ENCODE results near the gene RBBP8NL.

Gene RBBP8NL

GRCh38 chr20:62419759-62420158, 7.6 kb downstream of the RBBP8NL start:
- DNase-seq, result no peak

GRCh38 chr20:62418709-62419487, 8.4 kb downstream of the RBBP8NL start:
- DNase-seq, result no peak

DNA sequence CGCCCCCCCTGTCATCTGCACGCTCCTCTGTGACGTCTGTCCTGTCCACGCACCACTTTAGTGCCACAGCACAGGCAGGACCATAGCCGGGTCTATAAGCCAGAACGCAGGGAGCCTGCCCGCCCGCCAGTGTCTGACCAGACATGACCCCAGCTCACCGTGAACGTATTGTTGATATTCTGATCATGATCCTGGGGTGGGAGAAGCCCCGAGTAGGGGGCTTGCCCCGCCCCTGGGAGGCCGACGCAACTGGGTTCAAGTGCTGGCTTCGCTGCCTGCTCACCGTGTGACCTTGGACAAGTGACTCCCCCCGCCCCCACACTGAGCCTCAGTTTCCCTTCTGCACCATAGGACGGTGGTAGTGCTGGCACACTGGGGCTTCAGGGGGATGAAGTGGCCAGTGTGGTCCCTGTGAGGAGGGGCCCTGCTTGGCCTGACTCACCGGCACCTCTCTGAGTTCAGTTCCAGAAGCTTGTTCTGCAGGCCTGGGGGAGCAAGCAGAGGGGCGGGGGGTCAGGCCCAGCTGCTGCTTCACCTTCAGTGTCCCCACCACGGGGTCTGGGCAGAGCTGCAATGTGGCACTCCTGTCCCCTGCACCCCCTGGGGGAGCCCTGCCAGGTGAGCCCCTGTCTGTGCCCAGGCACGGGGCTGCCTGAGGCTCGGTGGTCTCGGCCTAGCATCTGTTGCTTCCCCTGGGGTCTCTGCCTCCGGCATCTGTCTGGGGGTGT, 9.2 kb downstream of the RBBP8NL start:
- DNase-seq, result no peak

DNA sequence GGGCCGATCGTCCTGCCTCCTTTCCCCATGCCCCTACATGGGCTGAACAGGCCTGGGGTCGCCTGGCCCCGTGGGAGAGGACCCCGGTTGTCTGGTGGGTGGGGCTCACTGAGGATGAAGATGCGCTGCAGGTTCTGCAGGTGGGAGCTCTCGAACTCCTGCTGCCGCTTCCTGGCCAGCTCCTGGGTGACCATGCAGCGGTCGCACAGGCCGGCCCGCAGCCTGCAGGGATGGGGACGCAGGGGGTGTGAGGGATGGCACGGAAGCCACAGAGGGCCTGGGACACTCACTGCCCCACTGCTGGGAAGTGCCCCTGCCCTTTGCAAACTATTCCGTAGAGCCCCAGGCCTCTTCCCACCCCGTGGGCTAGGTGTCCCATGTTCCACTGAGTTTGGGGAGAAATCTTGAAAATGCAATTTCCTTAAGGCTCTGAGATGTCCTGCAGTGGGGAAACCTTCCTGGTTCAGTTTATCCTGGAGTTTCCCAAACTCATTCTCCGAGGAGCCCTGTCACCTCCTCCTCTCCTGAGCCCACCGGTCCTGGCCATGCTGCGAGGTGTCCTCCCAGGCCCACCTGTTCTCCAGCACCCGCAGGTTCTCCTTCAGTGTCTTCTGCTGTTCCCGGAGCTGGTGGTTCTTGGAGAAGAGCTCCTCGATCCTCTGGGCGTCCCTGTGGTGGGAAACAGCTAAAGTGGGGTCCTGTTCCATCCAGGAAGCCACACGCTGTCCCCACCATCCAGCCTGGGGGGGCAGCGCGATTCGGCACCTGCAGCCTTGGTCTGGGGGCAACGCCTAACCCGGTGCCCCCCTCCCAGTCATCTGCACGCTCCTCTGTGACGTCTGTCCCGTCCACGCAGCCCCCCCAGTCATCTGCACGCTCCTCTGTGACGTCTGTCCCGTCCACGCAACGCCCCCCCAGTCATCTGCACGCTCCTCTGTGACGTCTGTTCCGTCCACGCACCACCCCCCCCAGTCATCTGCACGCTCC, 10.4 kb downstream of the RBBP8NL start:
- no peak for DNase-seq

GRCh38 chr20:62415354-62416111, 11.8 kb downstream of the RBBP8NL start:
- no peak for DNase-seq

DNA sequence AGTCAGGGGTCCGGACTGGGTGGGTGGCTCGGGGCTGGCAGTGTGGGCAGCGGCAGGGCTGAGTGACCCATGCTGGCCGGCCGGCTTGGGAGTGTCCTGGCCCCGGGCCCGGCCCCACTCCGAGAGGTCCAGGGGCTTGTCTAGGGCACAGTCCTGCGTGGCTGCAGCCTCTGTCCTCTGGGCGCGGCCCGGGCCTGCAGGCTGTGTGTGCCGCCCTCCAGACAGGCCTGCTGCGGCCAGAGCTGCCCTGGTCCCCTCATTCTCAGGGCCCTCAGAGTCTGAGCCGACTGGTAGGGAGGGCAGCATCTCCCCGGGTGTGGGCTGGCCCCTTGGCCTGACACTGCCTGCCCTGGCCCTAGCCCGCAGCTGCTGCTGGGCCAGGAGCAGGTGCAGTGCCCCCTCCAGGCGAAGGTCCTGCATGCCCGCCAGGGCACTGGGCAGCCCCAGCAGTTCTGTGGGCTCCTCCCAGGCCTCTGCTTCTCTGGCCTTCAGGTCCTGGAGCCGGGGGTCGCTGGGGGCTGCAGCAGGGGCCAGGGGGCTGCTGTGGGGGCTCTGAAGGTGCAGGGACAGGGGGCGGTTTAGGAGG, 13.3 kb downstream of the RBBP8NL start:
- DNase-seq, result no peak

GRCh38 chr20:62413025-62413570, 14.2 kb downstream of the RBBP8NL start:
- no peak for DNase-seq

- DNase-seq, result no peak
Observed at GRCh38 chr20:62412194-62413024, 14.9 kb downstream of the RBBP8NL start.

DNA sequence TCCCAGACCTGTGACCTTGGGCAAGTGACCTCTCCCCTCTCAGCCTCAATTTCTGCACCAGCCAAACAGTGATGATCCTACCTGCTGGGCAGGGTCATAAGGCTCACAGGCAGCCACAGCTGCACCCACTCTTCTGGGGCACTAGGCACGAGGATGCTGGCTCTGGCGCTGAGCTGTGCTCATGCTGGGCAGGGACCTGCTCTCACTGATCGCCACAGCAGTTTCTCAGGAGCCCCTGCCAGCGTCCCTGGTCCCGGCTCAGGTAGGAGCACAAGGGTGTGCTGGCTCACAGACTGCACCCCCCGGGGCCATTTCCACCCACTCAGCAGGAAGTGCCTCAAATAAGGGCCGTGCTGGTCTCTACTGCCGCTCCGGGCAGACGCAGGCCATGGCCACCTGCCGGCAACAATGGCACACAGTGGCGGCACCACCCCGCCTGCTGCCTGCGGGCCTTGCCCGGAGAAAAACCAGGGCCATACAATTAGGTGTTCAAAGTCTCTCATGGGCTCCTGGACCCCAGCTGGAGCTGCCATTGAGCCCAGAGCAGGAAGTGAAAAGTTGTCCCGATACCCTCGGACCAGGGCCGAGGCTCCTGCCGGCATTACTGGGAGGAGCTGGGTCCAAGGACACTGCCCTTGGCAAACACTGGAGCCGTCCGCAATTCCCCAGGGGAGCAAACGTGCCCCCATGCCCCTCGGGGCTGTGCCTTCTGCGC, 15.7 kb downstream of the RBBP8NL start:
- no peak for DNase-seq

DNA sequence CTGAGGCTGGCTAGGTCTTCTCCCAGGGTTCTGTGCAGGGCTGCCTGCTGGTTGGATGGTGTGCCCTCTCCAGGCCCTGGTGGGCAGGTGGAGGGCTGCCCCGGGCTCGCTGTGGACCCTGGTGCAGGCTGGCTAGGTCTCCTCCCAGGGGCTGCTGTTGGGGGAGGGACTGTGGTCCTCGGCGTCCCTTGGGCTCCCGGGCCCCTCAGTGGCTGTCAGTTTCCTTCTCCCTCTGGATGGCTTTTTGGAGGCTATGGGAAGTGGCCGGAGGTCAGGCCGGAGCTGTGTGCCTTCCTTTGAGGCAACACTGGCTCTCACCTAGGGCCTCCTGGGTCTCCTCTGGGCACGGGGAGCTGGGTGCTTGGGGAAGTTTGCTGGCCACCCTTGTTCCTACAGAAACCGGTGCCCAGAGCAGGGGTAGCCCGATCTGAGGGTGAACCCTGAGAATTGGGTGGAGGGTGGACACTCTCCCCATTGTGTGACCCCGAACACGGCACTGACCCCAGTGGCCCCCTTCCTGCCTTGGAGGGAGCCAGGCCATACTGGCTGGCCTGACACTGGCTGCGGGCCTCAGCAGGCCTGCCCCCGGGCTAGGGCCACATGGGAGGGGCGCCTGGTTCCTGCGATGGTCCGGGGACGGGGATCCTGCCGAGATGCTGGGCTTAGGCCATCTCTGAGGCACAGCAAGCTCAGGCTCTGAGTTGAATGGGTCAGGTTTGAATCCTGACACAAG, 16.4 kb downstream of the RBBP8NL start:
- no peak for DNase-seq

DNA sequence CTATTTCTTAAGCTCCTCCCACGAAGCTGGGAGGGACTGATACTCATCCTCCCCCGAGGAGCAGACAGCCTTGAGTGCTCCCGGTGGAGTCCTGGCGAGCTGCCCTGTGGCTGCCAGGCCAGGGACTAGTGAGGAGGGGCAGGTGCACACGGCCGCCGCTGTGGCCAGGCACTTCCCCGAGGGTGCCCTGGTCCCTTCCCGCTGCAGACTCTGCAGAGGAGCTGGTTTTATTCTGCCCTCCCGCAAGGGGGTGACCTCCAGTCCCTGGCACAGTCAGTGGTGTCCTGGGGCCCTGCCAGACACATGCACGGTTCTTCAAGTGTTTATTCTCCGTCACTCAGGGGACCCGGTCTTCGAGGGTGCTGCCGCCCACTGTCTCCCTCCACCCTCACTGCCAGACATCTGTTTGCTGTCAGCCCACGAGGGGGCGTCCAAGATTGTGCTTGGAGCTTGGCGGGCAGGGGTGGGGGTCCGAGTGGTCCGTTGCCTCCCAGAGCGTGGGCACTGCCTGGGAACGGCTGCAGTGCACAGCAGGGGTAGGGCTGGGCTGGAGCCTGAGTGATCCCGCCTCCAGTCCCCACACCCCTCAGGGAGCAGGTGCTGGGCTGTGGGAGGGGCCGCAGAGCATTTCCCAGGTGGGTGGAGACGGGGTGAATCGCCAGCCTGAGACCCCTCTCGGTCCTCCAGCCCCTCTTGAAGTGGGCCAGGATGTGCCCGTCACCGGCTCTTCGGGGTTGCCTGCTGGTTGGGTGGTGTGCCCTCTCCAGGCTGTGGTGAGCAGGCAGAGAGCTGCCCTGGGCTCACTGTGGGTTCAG, 17.2 kb downstream of the RBBP8NL start:
- DNase-seq, result peak; percentile 17 to 18

- DNase-seq, result no peak
Observed at GRCh38 chr20:62409086-62409853, 18.1 kb downstream of the RBBP8NL start.

DNA sequence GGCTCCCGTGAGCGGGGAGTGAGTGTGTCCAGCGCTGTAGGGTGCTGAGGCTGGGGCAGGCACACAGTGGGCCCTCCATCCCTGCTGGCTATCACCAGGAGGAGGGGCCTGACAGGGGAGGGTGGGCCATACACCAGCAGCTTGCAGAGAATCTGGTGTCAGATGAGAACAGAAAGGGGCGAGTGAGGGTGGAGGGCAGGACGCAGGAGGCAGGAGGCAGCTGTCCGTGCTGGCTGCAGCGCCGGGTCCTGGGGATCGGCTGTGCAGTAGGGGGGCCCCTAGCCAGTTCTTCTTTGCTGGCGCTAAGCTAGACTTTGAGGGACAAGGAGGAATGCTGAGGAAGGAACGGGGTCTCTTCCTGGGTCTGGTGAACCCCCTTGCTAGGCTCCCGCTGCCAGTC, 18.7 kb downstream of the RBBP8NL start:
- no peak for DNase-seq

DNA sequence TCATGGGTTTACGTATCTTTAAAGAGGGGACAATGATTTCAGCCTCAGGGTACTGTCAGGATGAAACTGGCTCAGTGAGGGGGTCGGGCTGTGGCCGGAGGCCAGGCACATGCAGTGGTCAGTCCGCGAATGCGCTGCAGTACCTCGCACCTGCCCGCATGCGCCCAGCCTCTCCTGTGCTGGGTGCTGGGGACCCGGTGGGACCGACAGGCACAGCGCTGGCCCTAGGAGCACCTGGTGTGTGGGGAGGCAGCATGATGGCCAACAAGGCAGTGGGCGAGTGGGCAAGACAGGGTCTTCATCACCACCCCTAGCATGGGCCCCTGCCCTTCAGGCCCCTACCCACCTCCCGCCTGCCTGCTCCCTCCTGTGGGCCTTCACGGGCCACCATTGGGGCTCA, 19.3 kb downstream of the RBBP8NL start:
- no peak for DNase-seq

DNA sequence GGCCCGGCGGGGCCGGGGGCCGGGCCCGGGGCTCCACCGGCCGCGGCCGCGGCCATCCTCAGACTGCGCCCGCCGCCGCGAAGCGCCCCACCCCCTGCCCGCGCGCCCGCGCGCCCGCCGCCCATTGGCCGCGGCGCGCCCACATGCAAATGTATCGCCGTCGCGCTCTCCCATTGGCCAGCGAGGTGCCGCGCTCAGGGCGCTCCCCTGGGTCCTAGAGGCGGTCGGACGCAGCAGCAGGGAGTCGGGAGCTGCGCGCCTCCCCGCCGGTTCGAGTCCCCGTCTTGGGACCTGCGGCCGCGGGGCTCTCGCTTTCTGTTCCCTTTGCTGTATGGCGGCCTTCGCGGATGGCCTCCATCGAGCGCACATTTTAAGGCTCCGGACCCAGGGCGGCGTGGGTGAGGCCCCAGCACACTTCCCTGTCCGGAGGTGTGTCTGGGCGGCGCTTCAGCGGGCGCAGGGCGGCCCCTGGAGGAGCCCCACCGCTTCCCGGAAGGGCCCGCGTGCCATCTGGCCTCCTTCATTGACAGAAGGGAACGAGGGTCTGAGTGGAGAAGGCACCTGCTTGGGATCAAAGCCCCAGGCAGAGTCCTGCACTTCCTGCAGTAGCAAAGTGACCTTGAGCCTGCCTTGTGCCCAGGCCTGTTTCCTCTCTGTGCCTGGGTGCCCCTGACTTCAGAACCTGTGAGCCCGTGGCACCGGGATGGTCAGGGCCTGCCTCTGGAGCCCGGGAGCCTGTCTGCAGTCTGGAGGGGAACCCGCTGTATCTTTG, 19.9 kb downstream of the RBBP8NL start, which contains the start of gene CABLES2:
TSS of gene CABLES2 (minus strand) at position 65 of the 772 bp plus-strand sequence. CDS start at position 56, 9 bp downstream.
- DNase-seq, result peak; percentile 90 to 91

- no peak for DNase-seq
Observed at GRCh38 chr20:62406635-62407176, 20.6 kb downstream of the RBBP8NL start.

All from inflammatory macrophage treated with lipopolysaccharide for 1 hour (primary cell).